Retinal pigment epithelial cell (primary cell): ENCODE results near the gene JAM2.
"Not testable (repeated sequence)": the region's sequence is repeated elsewhere in the genome, so short reads cannot be mapped to it uniquely, and the experiment has no call there.

Experiments used
- DNase-seq: peaks from one replicate; pipeline ENCODE4 v3.0.0-alpha.2; 2010; ENCODE audit warnings: low read depth
- H3K4me3 ChIP-seq: 2 replicates; pipeline ENCODE4 v1.5.1; 2011; ENCODE audit warnings: mild to moderate bottlenecking, low read length, control low read depth, moderate library complexity
- TF ChIP-seq, protein P1 (sequence below): conservative IDR thresholded peaks from 2 replicates; pipeline ENCODE4 v1.5.1; 2011; ENCODE audit warnings: low read depth, low read length, control low read depth, inconsistent platforms

Gene JAM2

DNA sequence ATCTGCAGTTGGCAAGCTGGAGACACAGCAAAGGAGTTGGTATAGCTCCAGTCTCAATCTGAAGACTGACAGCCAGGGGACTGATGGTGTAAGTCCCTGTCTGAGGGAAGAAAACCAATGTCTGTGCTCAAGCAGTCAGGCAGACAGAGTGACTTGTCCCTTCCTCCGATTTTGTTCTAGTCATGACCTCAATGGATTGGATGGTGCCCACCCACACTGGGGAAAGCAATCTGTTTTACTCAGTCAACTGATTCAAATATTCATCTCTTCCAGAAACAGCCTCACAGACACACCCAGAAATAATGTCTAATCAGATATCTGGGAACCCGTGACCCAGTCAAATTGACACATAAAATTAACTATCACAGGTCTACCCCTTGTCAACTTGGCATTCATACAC lies 19.9 kb upstream of the JAM2 start:
- no peak for DNase-seq
- no peak overlapping the region for H3K4me3 ChIP-seq
- TF ChIP-seq, protein P1, sequence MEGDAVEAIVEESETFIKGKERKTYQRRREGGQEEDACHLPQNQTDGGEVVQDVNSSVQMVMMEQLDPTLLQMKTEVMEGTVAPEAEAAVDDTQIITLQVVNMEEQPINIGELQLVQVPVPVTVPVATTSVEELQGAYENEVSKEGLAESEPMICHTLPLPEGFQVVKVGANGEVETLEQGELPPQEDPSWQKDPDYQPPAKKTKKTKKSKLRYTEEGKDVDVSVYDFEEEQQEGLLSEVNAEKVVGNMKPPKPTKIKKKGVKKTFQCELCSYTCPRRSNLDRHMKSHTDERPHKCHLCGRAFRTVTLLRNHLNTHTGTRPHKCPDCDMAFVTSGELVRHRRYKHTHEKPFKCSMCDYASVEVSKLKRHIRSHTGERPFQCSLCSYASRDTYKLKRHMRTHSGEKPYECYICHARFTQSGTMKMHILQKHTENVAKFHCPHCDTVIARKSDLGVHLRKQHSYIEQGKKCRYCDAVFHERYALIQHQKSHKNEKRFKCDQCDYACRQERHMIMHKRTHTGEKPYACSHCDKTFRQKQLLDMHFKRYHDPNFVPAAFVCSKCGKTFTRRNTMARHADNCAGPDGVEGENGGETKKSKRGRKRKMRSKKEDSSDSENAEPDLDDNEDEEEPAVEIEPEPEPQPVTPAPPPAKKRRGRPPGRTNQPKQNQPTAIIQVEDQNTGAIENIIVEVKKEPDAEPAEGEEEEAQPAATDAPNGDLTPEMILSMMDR = no peak

DNA sequence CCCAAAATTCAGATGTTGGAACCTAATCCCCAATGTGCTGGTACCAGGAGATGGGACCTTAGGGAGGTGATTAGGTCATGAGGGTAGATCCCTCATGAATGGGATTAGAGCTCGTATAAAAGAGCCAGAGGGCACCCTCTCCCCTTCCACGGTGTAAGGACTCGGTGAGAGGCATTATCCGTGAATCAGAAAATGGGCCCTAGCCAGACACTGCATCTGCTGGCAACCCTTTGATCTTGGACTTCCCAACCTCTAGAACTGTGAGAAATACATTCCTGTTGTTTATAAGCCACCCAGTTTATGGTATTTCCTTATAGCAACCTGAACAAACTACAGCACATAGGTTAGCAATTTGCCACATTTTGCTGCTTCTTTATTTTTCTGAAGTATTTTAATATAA lies 14.5 kb upstream of the JAM2 start:
- DNase-seq = no peak
- H3K4me3 ChIP-seq = no peak overlapping the region
- TF ChIP-seq, protein P1 = no peak

DNA sequence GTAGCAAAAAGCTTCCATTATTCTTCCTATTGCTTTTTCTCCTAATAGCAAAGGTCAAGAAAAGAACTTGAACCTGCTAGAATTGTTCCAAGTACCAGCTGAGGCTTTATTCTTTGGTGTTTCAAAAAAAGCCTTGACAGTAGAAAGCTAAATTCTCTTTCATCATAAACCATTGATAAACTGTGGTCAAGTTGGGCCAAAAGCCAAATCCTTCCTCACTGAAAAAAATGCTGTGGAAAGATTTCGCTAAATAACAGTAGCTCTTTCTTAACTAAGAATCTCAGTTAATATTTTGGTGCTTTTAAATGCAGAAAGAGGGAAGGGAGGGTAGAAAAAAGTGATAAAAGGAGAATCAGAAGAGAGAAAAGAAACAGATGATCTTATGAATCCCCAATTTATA lies 14.0 kb upstream of the JAM2 start:
- no peak overlapping the region for H3K4me3 ChIP-seq
- TF ChIP-seq, protein P1 = no peak
- no peak for DNase-seq

DNA sequence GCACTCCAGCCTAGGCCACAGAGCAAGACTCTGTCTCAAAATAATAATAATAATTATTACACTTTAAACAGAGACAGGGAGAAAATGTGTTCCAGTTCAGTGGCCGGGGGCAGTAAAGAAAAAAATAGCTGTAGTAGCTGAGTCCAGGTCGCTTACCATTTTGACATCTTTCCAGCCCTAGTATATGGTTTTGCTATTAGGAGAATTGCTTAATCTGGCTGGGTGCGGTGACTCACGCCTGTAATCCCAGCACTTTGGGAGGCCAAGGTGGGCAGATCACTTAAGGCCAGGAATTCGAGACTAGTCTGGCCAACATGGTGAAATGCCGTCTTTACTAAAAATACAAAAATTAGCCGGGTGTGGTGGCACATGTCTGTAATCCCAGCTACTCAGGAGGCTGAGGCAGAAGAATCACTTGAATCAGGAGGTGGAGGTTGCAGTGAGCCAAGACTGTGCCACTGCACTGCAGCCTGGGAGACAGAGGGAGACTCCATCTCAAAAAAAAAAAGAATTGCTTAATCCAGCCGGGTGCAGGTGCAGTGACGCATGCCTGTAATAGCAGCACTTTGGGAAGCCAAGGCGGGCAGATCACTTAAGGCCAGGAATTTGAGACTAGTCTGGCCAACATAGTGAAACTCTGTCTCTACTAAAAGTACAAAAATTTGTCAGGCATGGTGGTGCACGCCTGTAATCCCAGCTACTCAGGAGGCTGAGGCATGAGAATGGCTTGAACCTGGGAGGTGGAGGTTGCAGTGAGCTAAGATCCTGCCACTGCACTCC lies 13.1 kb upstream of the JAM2 start:
- not testable (repeated sequence) for DNase-seq

DNA sequence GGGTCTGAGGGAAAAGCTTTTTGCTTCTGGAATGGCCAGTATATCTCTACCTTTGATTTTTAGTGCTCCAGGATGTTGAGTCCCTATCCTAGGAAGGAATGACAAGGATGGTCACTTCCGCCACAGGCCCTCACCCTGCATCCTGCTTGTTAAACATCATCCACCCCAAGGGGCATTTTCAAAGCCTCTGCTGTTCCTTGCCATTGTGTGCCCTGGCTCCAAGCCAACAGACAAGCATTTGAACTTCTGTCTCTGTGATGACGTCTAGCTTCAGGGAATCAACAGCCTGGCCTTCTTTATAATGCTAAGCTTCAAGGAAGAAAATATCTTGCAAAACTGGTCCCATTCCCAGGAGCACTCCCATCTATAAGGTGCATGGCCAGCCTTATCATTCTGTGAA lies 12.3 kb upstream of the JAM2 start:
- no peak overlapping the region for H3K4me3 ChIP-seq
- no peak for DNase-seq

More for the DNA sequence above, 13.1 kb upstream of the JAM2 start:
- not testable (repeated sequence) for H3K4me3 ChIP-seq

DNA sequence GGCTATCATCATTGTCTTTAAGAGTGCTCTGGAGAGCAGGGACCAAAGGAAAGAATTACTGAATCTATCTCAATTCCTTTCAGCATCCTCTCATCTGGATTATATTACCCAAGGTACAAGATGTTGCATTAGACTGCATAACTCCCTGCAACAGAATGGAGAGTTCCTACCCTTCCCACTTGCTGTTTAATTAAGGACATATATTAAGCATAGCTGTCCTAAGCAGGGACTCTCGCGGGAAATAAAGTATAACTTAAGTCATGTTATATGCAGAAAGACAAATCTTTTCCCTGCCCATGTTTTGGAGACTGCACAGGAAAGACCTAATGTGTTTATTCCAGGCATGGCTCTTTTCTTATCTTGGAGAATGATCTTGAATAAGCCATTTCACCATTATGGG lies 6.8 kb upstream of the JAM2 start:
- TF ChIP-seq, protein P1 = no peak
- DNase-seq = no peak
- no peak overlapping the region for H3K4me3 ChIP-seq

More for the DNA sequence above, 12.3 kb upstream of the JAM2 start:
- TF ChIP-seq, protein P1 = no peak

DNA sequence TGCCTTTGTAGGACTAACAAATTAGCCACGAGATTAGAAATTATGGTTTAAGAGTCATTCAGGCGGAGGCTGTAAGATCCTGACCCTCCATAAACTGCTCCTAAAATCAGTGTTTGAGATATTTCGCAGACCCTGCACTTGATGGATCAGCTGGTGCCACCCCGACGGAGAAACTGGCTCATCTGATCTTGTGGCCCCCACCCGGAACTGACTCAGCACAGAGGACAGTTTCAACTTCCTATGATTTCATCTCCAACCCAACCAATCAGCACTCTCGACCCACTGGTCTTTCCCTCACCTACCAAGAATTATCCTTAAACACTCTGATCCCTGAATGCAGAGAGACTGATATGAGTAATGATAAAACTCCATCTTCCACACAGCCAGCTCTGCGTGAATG lies 3.7 kb upstream of the JAM2 start:
- TF ChIP-seq, protein P1 = no peak
- no peak overlapping the region for H3K4me3 ChIP-seq
- no peak for DNase-seq

DNA sequence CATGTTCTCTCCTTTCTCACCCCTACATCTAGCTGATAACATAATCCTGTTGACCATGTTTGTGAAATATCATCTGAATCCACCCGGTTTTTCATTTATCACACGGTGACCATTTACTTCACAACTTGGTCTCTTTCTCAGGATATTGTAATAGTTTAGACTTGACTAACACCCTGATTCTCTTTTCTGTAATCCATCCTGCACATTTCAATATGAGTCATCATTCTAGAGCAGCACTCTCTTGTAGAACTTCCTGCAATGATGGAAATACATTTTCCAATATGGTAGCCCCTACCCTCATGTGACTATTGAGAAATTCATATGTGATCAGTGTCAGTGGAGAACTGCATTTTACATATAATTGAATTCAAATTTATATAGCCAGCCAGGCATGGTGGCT lies 2.3 kb upstream of the JAM2 start:
- no peak overlapping the region for H3K4me3 ChIP-seq
- TF ChIP-seq, protein P1 = no peak
- DNase-seq = no peak
